HCT116 (cell line): ENCODE measurements around the gene JOSD1. TPM values are rescaled to one million over a fixed set of nuclear protein-coding genes. Genes with fewer than 3 reads are reported as not detected.
A peak's percentile ranks its signal among the peaks of the same experiment; 100 is the strongest.

Experiments used
- ATAC-seq: fragments of 200-7000 bp; cut with Tn5 transposase; 2 replicates; pipeline ENCODE4 v1.9.1; 2020; ENCODE audit warnings: mild to moderate bottlenecking, moderate library complexity
- BruUV-seq: library from RNA; stranded (reverse); fragments of 400-500 nt; replicated peaks from 2 replicates; lab custom pipeline; 2021; lab: Mats Ljungman, UMichigan
- CTCF ChIA-PET: fragments of 300-600 bp; sonication (Branson Sonifier 250); formaldehyde crosslinking; loops from one replicate; lab custom pipeline; 2021; ENCODE audit warnings: antibody characterized with exemption; lab: Charles Lee
- POLR2A ChIA-PET: fragments of 300-600, 350-600 bp; sonication (Branson Sonifier 250); formaldehyde crosslinking; loops from one replicate; lab custom pipeline; 2021; ENCODE audit warnings: antibody characterized with exemption; lab: Charles Lee
- RAD21 ChIA-PET, 2 experiments: fragments of 300-600 bp; sonication (Branson Sonifier 250); formaldehyde crosslinking; loops; one replicate each; lab custom pipeline; 2023; ENCODE audit warnings: low total read pairs in 2 of 2; ENCODE audit not compliant: uncharacterized antibody in 2 of 2, unreplicated experiment in 2 of 2, low non-redundant PET in 1 of 2; lab: Charles Lee
- DNase-seq: peaks from one replicate; pipeline ENCODE4 v3.0.0-alpha.2; 2010; ENCODE audit warnings: low read depth, low spot score
- H2AFZ ChIP-seq: fragments of 200-600 bp; shearing (Covaris generic), sonication (generic); 2 replicates; pipeline ENCODE4 v1.6.1; 2017; ENCODE audit warnings: low read depth, mixed run types, mixed read lengths, antibody characterized with exemption, low read length; ENCODE audit not compliant: poor library complexity, severe bottlenecking
- H3K27ac ChIP-seq: 2 replicates; pipeline ENCODE4 v1.5.1; 2012; ENCODE audit warnings: low read depth, low read length
- H3K27me3 ChIP-seq: fragments of 200-600 bp; sonication (generic); 2 replicates; pipeline ENCODE4 v1.6.1; 2016; ENCODE audit warnings: mixed run types, low read length, mixed read lengths; ENCODE audit not compliant: insufficient read depth
- H3K36me3 ChIP-seq, 2 experiments: fragments of 200-500 bp in 1 of 2; fragments of 200-600 bp in 1 of 2; sonication (Bioruptor generic) in 1 of 2; sonication (generic) in 1 of 2; 2 replicates each; pipeline versions ENCODE4 v1.5.1 to v1.6.1; 2014 to 2016; ENCODE audit warnings: low read length in 2 of 2, inconsistent platforms in 1 of 2, mixed read lengths in 1 of 2, mixed run types in 1 of 2; ENCODE audit not compliant: insufficient read depth in 2 of 2, control insufficient read depth in 1 of 2
- H3K4me1 ChIP-seq, 2 experiments: fragments of 200-600 bp in 1 of 2; sonication (generic) in 1 of 2; 2 replicates each; pipeline versions ENCODE4 v1.5.1 to v1.6.1; 2012 to 2017; ENCODE audit warnings: low read length in 2 of 2, inconsistent platforms in 1 of 2, mild to moderate bottlenecking in 1 of 2, mixed read lengths in 1 of 2, mixed run types in 1 of 2, moderate library complexity in 1 of 2; ENCODE audit not compliant: insufficient read depth in 2 of 2, control insufficient read depth in 1 of 2
- H3K4me2 ChIP-seq: fragments of 200-600 bp; sonication (generic); 2 replicates; pipeline ENCODE4 v1.6.1; 2017; ENCODE audit warnings: mixed run types, low read length, mixed read lengths
- H3K4me3 ChIP-seq, 2 experiments: fragments of 200-600 bp in 1 of 2; sonication (generic) in 1 of 2; replicated peaks in 1 of 2; 2 replicates each; pipeline ENCODE4 v1.5.1; 2011 to 2016; ENCODE audit warnings: low read length in 2 of 2, control low read depth in 1 of 2, low read depth in 1 of 2, mild to moderate bottlenecking in 1 of 2, mixed read lengths in 1 of 2, mixed run types in 1 of 2
- H3K79me2 ChIP-seq: fragments of 200-600 bp; sonication (generic); 2 replicates; pipeline ENCODE4 v1.6.1; 2017; ENCODE audit warnings: mild to moderate bottlenecking, mixed run types, low read length, moderate library complexity, mixed read lengths; ENCODE audit not compliant: insufficient read depth
- H3K9ac ChIP-seq: fragments of 200-600 bp; sonication (generic); 2 replicates; pipeline ENCODE4 v1.6.1; 2016; ENCODE audit warnings: low read length, mixed read lengths
- H3K9me2 ChIP-seq: fragments of 200-600 bp; sonication (generic), shearing (Covaris generic); 2 replicates; pipeline ENCODE4 v1.6.1; 2017; ENCODE audit warnings: mixed run types, mild to moderate bottlenecking, moderate library complexity; ENCODE audit not compliant: insufficient read depth
- H3K9me3 ChIP-seq, 2 experiments: fragments of 200-500 bp in 1 of 2; fragments of 200-600 bp in 1 of 2; sonication (Bioruptor generic) in 1 of 2; sonication (generic) in 1 of 2; 2 replicates each; pipeline ENCODE4 v1.6.1; 2014 to 2017; ENCODE audit warnings: low read length in 2 of 2, mixed read lengths in 2 of 2, inconsistent platforms in 1 of 2, low read depth in 1 of 2, mild to moderate bottlenecking in 1 of 2, mixed run types in 1 of 2, moderate library complexity in 1 of 2; ENCODE audit not compliant: control insufficient read depth in 1 of 2, insufficient read depth in 1 of 2
- H4K20me1 ChIP-seq: fragments of 200-600 bp; sonication (generic), shearing (Covaris generic); 2 replicates; pipeline ENCODE4 v1.6.1; 2017; ENCODE audit warnings: mixed run types, mild to moderate bottlenecking, moderate library complexity; ENCODE audit not compliant: insufficient read depth
- CBX3 ChIP-seq: IDR thresholded peaks from 2 replicates; pipeline ENCODE4 v1.6.1; 2012; ENCODE audit warnings: low read depth
- CEBPB ChIP-seq: IDR thresholded peaks from 2 replicates; pipeline ENCODE4 v1.6.1; 2012; ENCODE audit warnings: low read depth
- EGR1 ChIP-seq: IDR thresholded peaks from 2 replicates; pipeline ENCODE4 v1.6.1; 2012; ENCODE audit warnings: low read depth
- POLR2AphosphoS5 ChIP-seq: IDR thresholded peaks from 2 replicates; pipeline ENCODE4 v1.6.1; 2011; ENCODE audit warnings: mild to moderate bottlenecking, low read depth, low read length, moderate library complexity
- RAD21 ChIP-seq: IDR thresholded peaks from 2 replicates; pipeline ENCODE4 v1.6.1; 2012; ENCODE audit warnings: low read depth, mild to moderate bottlenecking
- SRF ChIP-seq: IDR thresholded peaks from 2 replicates; pipeline ENCODE4 v1.6.1; 2012; ENCODE audit warnings: low read depth
- TCF7L2 ChIP-seq: IDR thresholded peaks from 2 replicates; pipeline ENCODE4 v1.7.0; 2011; ENCODE audit warnings: borderline replicate concordance, inconsistent platforms; ENCODE audit not compliant: insufficient read depth, insufficient read length; ENCODE audit errors: extremely low read depth
- YY1 ChIP-seq: IDR thresholded peaks from 2 replicates; pipeline ENCODE4 v1.6.1; 2011; ENCODE audit warnings: low read length, low read depth, moderate library complexity, mild to moderate bottlenecking; ENCODE audit not compliant: insufficient replicate concordance; ENCODE audit errors: extremely low read depth
- ZFX ChIP-seq: fragments of 450-650 bp; IDR thresholded peaks from 2 replicates; pipeline ENCODE4 v1.6.1; 2017
- intact Hi-C: fragments of 100-400 bp; cut with micrococcal nuclease; formaldehyde crosslinking; loops from 2 replicates; pipeline ENCODE4 v1.10.0; 2022
- total RNA-seq: library from RNA; stranded (reverse); gene quantifications from one replicate; pipeline ENCODE4 v1.2.1, GENCODE V29; 2021; ENCODE audit not compliant: unreplicated experiment
- TF ChIP-seq, protein P1 (sequence below): IDR thresholded peaks from 2 replicates; pipeline ENCODE4 v1.6.1; 2012; ENCODE audit warnings: low read depth

The JOSD1 gene
- total RNA-seq, 1 experiment from 2014 or later = 67.3 TPM

GRCh38 chr22:38681582-38682335, 19.0 kb downstream of the JOSD1 start, which contains the start of gene TOMM22 (continued):
- TF ChIP-seq POLR2AphosphoS5 = peak; percentile 84
- peak; percentile 62; the same call in 1 of the 2 replicates for TF ChIP-seq EGR1
- TF ChIP-seq RAD21 = peak; percentile 60
- peak; percentile 68 for TF ChIP-seq SRF
- TF ChIP-seq TCF7L2 = no peak
- peak; percentile 93 for TF ChIP-seq CBX3

- BruUV-seq = no TSS peak
- no peak for ATAC-seq
Measured at GRCh38 chr22:38675833-38676232, 24.9 kb downstream of the JOSD1 start.

GRCh38 chr22:38674888-38675287, 25.9 kb downstream of the JOSD1 start:
- no peak overlapping the region for H2AFZ ChIP-seq
- CTCF ChIA-PET = no interaction called here
- DNase-seq = no peak
- peaks cover 2 to 7% of the 10 kb centered on the region in 2 experiments; a peak in 2 of 4 replicates for H3K36me3 ChIP-seq
- no peaks in the 10 kb centered on the region for H3K4me1 ChIP-seq
- ATAC-seq = no peak
- TF ChIP-seq YY1 = no peak
- TF ChIP-seq, protein P1, sequence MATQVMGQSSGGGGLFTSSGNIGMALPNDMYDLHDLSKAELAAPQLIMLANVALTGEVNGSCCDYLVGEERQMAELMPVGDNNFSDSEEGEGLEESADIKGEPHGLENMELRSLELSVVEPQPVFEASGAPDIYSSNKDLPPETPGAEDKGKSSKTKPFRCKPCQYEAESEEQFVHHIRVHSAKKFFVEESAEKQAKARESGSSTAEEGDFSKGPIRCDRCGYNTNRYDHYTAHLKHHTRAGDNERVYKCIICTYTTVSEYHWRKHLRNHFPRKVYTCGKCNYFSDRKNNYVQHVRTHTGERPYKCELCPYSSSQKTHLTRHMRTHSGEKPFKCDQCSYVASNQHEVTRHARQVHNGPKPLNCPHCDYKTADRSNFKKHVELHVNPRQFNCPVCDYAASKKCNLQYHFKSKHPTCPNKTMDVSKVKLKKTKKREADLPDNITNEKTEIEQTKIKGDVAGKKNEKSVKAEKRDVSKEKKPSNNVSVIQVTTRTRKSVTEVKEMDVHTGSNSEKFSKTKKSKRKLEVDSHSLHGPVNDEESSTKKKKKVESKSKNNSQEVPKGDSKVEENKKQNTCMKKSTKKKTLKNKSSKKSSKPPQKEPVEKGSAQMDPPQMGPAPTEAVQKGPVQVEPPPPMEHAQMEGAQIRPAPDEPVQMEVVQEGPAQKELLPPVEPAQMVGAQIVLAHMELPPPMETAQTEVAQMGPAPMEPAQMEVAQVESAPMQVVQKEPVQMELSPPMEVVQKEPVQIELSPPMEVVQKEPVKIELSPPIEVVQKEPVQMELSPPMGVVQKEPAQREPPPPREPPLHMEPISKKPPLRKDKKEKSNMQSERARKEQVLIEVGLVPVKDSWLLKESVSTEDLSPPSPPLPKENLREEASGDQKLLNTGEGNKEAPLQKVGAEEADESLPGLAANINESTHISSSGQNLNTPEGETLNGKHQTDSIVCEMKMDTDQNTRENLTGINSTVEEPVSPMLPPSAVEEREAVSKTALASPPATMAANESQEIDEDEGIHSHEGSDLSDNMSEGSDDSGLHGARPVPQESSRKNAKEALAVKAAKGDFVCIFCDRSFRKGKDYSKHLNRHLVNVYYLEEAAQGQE = no peak
- TF ChIP-seq ZFX = no peak
- TF ChIP-seq SRF = no peak
- no peak overlapping the region for H3K4me2 ChIP-seq
- no peaks in the 10 kb centered on the region for H3K27me3 ChIP-seq
- no peak overlapping the region for H3K27ac ChIP-seq
- no peak overlapping the region for H3K4me3 ChIP-seq
- BruUV-seq = no TSS peak
- POLR2A ChIA-PET = interaction anchor here (0.7 kb wide), 1 partner anchor 252 kb away, joined by 3 read pairs; no protein-coding TSS in a partner anchor
- H3K9me3 ChIP-seq = no peaks in the 10 kb centered on the region
- intact Hi-C loops = no loop called here
- RAD21 ChIA-PET = no interaction called here
- H4K20me1 ChIP-seq = no peaks in the 10 kb centered on the region
- no peak overlapping the region for H3K9ac ChIP-seq
- no peaks in the 10 kb centered on the region for H3K9me2 ChIP-seq
- H3K79me2 ChIP-seq = no peaks in the 10 kb centered on the region

More at GRCh38 chr22:38675833-38676232, 24.9 kb downstream of the JOSD1 start:
- POLR2A ChIA-PET = no interaction called here
- Histone ChIP-seq H3K4me3 (no peak overlapping the region), H3K4me2 (no peak overlapping the region), H2AFZ (no peak overlapping the region), H3K4me1 (no peaks in the 10 kb centered on the region; a peak in 2 of 4 replicates), H3K36me3 (peaks cover 2 to 7% of the 10 kb centered on the region in 2 experiments; a peak in 2 of 4 replicates), H4K20me1 (no peaks in the 10 kb centered on the region), H3K9me2 (no peaks in the 10 kb centered on the region), H3K27me3 (no peaks in the 10 kb centered on the region), H3K9me3 (no peaks in the 10 kb centered on the region), H3K9ac (no peak overlapping the region), H3K27ac (no peak overlapping the region), H3K79me2 (no peaks in the 10 kb centered on the region)
- intact Hi-C loops = no loop called here
- CTCF ChIA-PET = no interaction called here
- no peak for TF ChIP-seq CEBPB
- RAD21 ChIA-PET = no interaction called here
- no peak for DNase-seq
